Endothelial cell (in vitro differentiated cells): ENCODE results near the gene CEACAM19. TPM values are rescaled to one million over a fixed set of nuclear protein-coding genes. Genes with fewer than 3 reads are reported as not detected.

Source experiments
- DNase-seq: peaks from one replicate; pipeline ENCODE4 v3.0.0; 2021; ENCODE audit warnings: low spot score
- H3K27ac Mint-ChIP-seq: one replicate; pipeline ENCODE4 v1.8.0; 2021; ENCODE audit warnings: mixed read lengths, inconsistent platforms; ENCODE audit not compliant: unreplicated experiment
- H3K27me3 Mint-ChIP-seq: one replicate; pipeline ENCODE4 v1.8.0; 2021; ENCODE audit warnings: mild to moderate bottlenecking, moderate library complexity, mixed read lengths, inconsistent platforms; ENCODE audit not compliant: unreplicated experiment
- H3K36me3 Mint-ChIP-seq: one replicate; pipeline ENCODE4 v1.8.0; 2021; ENCODE audit warnings: mild to moderate bottlenecking, low read depth, mixed read lengths, inconsistent platforms; ENCODE audit not compliant: unreplicated experiment
- H3K4me1 Mint-ChIP-seq: one replicate; pipeline ENCODE4 v1.8.0; 2021; ENCODE audit warnings: mild to moderate bottlenecking, mixed read lengths, inconsistent platforms; ENCODE audit not compliant: unreplicated experiment
- H3K4me3 Mint-ChIP-seq: one replicate; pipeline ENCODE4 v1.8.0; 2021; ENCODE audit warnings: mild to moderate bottlenecking, mixed read lengths, inconsistent platforms; ENCODE audit not compliant: unreplicated experiment
- H3K9me3 Mint-ChIP-seq: one replicate; pipeline ENCODE4 v1.8.0; 2021; ENCODE audit warnings: mixed read lengths, inconsistent platforms; ENCODE audit not compliant: unreplicated experiment
- CTCF ChIP-seq: fragments of 200-600 bp; sonication (generic); IDR thresholded peaks from one replicate; pipeline ENCODE4 v1.5.0; 2021; ENCODE audit warnings: antibody characterized with exemption; ENCODE audit not compliant: unreplicated experiment
- total RNA-seq: library from RNA; stranded (reverse); fragmentation: NEBNext Ultra II Directional; extraction: Animal tissue kit (Norgen Biotek cat#: 25700); gene quantifications from one replicate; pipeline ENCODE4 v1.2.1, GENCODE V29; 2021; ENCODE audit not compliant: unreplicated experiment

CEACAM19 gene
- total RNA-seq, 1 donor from 2014 or later = 3.7 TPM

- Mint-ChIP-seq H3K9me3 (no peaks in the 10 kb centered on the region), H3K27ac (no peak overlapping the region), H3K4me1 (peaks cover 9% of the 10 kb centered on the region), H3K4me3 (no peak overlapping the region), H3K27me3 (peaks cover 2% of the 10 kb centered on the region), H3K36me3 (peaks cover 6% of the 10 kb centered on the region)
- TF ChIP-seq CTCF = no peak
- DNase-seq = no peak
These were observed 39.2 kb downstream of the CEACAM19 start for GRCh38 chr19:44710483-44710882.

DNA sequence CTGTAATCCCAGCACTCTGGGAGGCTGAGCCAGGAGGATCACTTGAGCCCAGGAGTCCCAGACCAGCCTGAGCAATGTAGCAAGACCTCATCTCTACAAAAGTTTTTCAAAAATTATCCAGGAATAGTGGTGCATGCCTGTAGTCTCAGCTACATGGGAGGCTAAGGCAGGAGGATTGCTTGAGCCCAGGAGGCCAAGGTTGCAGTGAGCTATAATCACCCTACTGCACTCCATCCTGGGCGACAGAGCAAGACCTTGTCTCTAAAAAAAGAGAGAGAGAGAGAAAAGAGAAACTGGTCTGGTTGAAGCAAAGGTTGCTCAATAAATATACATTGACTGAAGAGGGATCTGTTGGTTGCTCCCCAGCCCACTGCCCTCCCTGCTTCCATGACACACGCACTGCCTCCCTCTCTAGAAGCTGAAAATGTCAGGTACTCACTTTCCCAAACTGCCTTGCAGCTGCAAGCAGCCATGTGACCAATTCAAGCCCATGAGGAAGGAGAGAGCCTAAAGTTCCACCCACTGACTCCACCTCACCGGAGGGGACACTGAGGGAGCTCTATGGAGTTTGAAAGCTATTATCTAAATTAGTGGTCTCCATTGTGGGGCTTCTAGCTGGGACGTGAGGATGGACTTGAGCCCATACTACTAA lies 41.7 kb downstream of the CEACAM19 start:
- Mint-ChIP-seq H3K27ac (no peak overlapping the region), H3K4me3 (no peak overlapping the region), H3K9me3 (no peaks in the 10 kb centered on the region), H3K27me3 (no peaks in the 10 kb centered on the region), H3K36me3 (peaks cover 9% of the 10 kb centered on the region), H3K4me1 (peaks cover 12% of the 10 kb centered on the region)
- no peak for DNase-seq
- TF ChIP-seq CTCF = no peak

GRCh38 chr19:44714597-44715169 lies 43.4 kb downstream of the CEACAM19 start:
- TF ChIP-seq CTCF = no peak
- Mint-ChIP-seq H3K36me3 (peaks cover 9% of the 10 kb centered on the region), H3K27me3 (peaks cover 2% of the 10 kb centered on the region), H3K9me3 (no peaks in the 10 kb centered on the region), H3K4me3 (no peak overlapping the region), H3K27ac (no peak overlapping the region), H3K4me1 (peaks cover 18% of the 10 kb centered on the region)
- no peak for DNase-seq

DNA sequence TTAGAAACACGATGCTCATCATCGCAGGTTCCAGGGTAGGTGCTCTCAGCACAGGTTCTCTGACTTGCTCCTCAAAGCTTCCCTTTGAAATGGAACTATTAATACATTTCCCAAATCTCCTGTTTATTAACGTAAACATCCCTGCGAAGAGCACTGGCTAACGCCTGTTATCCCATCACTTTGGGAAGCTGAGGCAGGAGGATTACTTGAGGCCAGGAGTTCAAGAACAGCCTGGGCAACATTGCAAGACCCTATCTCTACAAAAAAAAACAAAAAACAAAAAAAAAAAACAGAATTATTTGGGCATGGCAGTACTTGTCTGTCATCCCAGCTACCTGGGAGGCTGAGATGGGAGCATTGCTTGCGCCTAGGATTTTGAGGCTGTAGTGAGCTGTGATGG lies 46.3 kb downstream of the CEACAM19 start:
- H3K27me3 Mint-ChIP-seq = peaks cover 4% of the 10 kb centered on the region
- no peak overlapping the region for H3K27ac Mint-ChIP-seq
- H3K36me3 Mint-ChIP-seq = peaks cover 9% of the 10 kb centered on the region
- TF ChIP-seq CTCF = no peak
- peaks cover 9% of the 10 kb centered on the region for H3K4me1 Mint-ChIP-seq
- DNase-seq = no peak
- no peaks in the 10 kb centered on the region for H3K9me3 Mint-ChIP-seq
- no peak overlapping the region for H3K4me3 Mint-ChIP-seq
